ENCODE results near the gene TRUB2. TPM values are rescaled to one million over a fixed set of nuclear protein-coding genes. Genes with fewer than 3 reads are reported as not detected.
A peak's percentile ranks its signal among the peaks of the same experiment; 100 is the strongest.

The TRUB2 gene, protein sequence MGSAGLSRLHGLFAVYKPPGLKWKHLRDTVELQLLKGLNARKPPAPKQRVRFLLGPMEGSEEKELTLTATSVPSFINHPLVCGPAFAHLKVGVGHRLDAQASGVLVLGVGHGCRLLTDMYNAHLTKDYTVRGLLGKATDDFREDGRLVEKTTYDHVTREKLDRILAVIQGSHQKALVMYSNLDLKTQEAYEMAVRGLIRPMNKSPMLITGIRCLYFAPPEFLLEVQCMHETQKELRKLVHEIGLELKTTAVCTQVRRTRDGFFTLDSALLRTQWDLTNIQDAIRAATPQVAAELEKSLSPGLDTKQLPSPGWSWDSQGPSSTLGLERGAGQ
- total RNA-seq (13.7 TPM), polyA plus RNA-seq (14.8 TPM)

GRCh38 chr9:128322404-128323211 lies at the start of gene TRUB2, which contains the start of gene COQ4:
Gene TRUB2, minus strand, starts transcription at chr9:128322447. Its CDS starts 39 bp downstream, at chr9:128322408.
Gene COQ4, plus strand, starts transcription at chr9:128322839. Its CDS starts 20 bp downstream, at chr9:128322859.
- Histone ChIP-seq H3K27ac (ENCODE audit: low read depth) (peak within 1 kb of the TSS; percentile 63), H3K4me1 (ENCODE audit: insufficient read depth) (peaks cover 1% of the 10 kb centered on the region), H3K4me3 (ENCODE audit: low read depth, low read length) (peak within 1 kb of the TSS; percentile 80), H3K36me3 (ENCODE audit: insufficient read depth) (no peaks in the 10 kb centered on the region)
- WGBS, result under 1% methylated on average over 83 of the region's 83 CpGs
- peak; percentile 91 for DNase-seq (ENCODE audit: extremely low spot score)

DNA sequence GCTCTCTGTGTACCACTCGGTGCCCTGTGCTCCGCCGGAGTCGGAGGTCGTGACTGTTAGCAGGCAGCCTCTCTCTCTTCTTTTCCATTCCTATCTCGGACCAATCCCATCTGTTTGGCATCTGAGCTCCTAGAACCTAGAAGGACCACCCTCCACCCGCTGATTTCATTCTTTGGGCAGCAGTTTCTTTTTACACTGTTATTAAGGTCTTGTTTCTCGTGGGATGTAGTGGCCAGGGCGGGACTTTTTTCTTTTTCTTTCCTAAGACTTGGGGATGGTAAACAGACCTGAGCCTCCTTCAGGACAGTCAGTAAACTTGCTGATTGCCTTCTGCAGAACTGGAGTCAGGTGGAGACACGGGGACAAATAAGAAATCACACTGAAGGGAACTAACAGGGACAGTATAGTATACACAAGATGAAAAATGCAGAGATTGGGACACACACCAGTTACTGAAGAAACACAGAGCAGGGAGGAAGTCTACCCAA lies 49.4 kb upstream of the TRUB2 start:
- no peaks in the 10 kb centered on the region for H3K36me3 ChIP-seq (ENCODE audit: insufficient read depth)
- WGBS, result 1% methylated on average over 10 of the region's 10 CpGs
- no peak for DNase-seq (ENCODE audit: extremely low spot score)
- H3K27ac ChIP-seq (ENCODE audit: low read depth), result peak overlapping the region; percentile 80
- peak overlapping the region; percentile 82 for H3K4me3 ChIP-seq (ENCODE audit: low read depth, low read length)
- H3K4me1 ChIP-seq (ENCODE audit: insufficient read depth), result no peaks in the 10 kb centered on the region

DNA sequence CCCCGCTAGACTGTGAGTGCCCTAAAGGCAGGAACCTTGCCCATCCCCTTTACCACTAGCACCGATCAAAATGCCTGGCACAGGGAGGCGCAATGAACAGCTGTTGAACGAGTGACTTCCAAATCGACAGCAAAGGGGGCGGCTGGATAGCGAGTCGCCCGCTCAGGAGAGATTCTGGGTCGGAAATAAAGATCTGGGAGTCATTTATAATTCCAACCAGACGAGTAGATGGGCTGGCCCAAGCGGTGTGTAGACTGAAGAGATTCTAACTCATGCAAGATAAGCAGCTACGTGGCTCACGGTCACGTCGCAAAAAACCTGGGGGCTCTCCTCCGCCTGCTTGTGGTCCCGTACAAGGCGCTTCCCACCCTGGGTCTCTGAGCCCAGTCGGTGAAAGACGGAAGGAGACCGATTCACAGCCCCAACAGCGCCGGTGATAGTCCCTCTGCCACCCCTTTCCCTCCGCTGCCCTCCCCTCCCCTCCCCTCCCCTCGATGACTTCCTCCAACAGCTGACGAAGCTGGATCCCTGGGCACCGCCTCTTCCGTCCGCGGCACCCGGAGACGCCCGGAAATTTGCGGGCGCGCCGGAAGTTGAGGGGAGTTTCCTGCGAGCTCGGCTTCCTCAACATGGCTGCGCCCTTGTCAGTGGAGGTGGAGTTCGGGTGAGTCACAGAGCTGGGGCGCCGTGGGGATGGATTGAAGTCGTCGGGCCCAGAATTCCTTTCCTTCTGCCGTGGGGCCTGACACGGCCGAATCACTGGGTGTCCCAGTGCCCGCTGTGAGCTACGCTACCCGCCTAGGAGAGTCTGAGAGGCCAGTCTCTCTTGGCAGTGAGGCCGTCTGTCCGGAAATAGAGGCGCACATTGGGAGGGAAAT lies 48.7 kb upstream of the TRUB2 start, which contains the start of gene URM1:
TSS of gene URM1 (plus strand) at position 623 of the 878 bp plus-strand sequence. CDS start at position 630, 7 bp downstream.
- peak; percentile 94 for DNase-seq (ENCODE audit: extremely low spot score)
- Histone ChIP-seq H3K36me3 (ENCODE audit: insufficient read depth) (no peaks in the 10 kb centered on the region), H3K27ac (ENCODE audit: low read depth) (peak within 1 kb of the TSS; percentile 96), H3K4me3 (ENCODE audit: low read depth, low read length) (peak within 1 kb of the TSS; percentile 82), H3K4me1 (ENCODE audit: insufficient read depth) (no peaks in the 10 kb centered on the region)
- WGBS, result under 1% methylated on average over 55 of the region's 55 CpGs

GRCh38 chr9:128370367-128370751 lies 48.1 kb upstream of the TRUB2 start:
- Histone ChIP-seq H3K27ac (ENCODE audit: low read depth) (peak overlapping the region; percentile 96), H3K36me3 (ENCODE audit: insufficient read depth) (no peaks in the 10 kb centered on the region), H3K4me3 (ENCODE audit: low read depth, low read length) (peak overlapping the region; percentile 82), H3K4me1 (ENCODE audit: insufficient read depth) (no peaks in the 10 kb centered on the region)
- no peak for DNase-seq (ENCODE audit: extremely low spot score)

- Histone ChIP-seq H3K27ac (ENCODE audit: low read depth) (no peak overlapping the region), H3K36me3 (ENCODE audit: insufficient read depth) (no peaks in the 10 kb centered on the region), H3K4me3 (ENCODE audit: low read depth, low read length) (no peak overlapping the region), H3K4me1 (ENCODE audit: insufficient read depth) (no peaks in the 10 kb centered on the region)
- 89% methylated on average over 9 of the region's 9 CpGs for WGBS
- no peak for DNase-seq (ENCODE audit: extremely low spot score)
Measured at GRCh38 chr9:128369024-128369706, 46.9 kb upstream of the TRUB2 start.

- 84% methylated on average over 4 of the region's 4 CpGs for WGBS
- DNase-seq (ENCODE audit: extremely low spot score), result no peak
- no peak overlapping the region for H3K27ac ChIP-seq (ENCODE audit: low read depth)
Measured at GRCh38 chr9:128365525-128365924, 43.3 kb upstream of the TRUB2 start.

GRCh38 chr9:128362774-128363173 lies 40.5 kb upstream of the TRUB2 start:
- H3K27ac ChIP-seq (ENCODE audit: low read depth), result no peak overlapping the region
- DNase-seq (ENCODE audit: extremely low spot score), result no peak
- WGBS, result 74% methylated on average over 3 of the region's 3 CpGs

More at GRCh38 chr9:128365525-128365924, 43.3 kb upstream of the TRUB2 start:
- no peaks in the 10 kb centered on the region for H3K36me3 ChIP-seq (ENCODE audit: insufficient read depth)
- H3K4me3 ChIP-seq (ENCODE audit: low read depth, low read length), result no peak overlapping the region
- H3K4me1 ChIP-seq (ENCODE audit: insufficient read depth), result no peaks in the 10 kb centered on the region

GRCh38 chr9:128361986-128362646 lies 39.9 kb upstream of the TRUB2 start:
- Histone ChIP-seq H3K36me3 (ENCODE audit: insufficient read depth) (peaks cover 2% of the 10 kb centered on the region), H3K27ac (ENCODE audit: low read depth) (no peak overlapping the region), H3K4me1 (ENCODE audit: insufficient read depth) (no peaks in the 10 kb centered on the region), H3K4me3 (ENCODE audit: low read depth, low read length) (no peak overlapping the region)
- 10% methylated on average over 20 of the region's 20 CpGs for WGBS
- DNase-seq (ENCODE audit: extremely low spot score), result peak; percentile 69

More at GRCh38 chr9:128362774-128363173, 40.5 kb upstream of the TRUB2 start:
- no peaks in the 10 kb centered on the region for H3K4me1 ChIP-seq (ENCODE audit: insufficient read depth)
- H3K36me3 ChIP-seq (ENCODE audit: insufficient read depth), result no peaks in the 10 kb centered on the region
- H3K4me3 ChIP-seq (ENCODE audit: low read depth, low read length), result no peak overlapping the region

- 50% methylated on average over 14 of the region's 14 CpGs for WGBS
- Histone ChIP-seq H3K27ac (ENCODE audit: low read depth) (no peak overlapping the region), H3K36me3 (ENCODE audit: insufficient read depth) (peaks cover 2% of the 10 kb centered on the region), H3K4me1 (ENCODE audit: insufficient read depth) (no peaks in the 10 kb centered on the region), H3K4me3 (ENCODE audit: low read depth, low read length) (no peak overlapping the region)
- no peak for DNase-seq (ENCODE audit: extremely low spot score)
Measured at GRCh38 chr9:128361296-128361985, 39.2 kb upstream of the TRUB2 start.

DNA sequence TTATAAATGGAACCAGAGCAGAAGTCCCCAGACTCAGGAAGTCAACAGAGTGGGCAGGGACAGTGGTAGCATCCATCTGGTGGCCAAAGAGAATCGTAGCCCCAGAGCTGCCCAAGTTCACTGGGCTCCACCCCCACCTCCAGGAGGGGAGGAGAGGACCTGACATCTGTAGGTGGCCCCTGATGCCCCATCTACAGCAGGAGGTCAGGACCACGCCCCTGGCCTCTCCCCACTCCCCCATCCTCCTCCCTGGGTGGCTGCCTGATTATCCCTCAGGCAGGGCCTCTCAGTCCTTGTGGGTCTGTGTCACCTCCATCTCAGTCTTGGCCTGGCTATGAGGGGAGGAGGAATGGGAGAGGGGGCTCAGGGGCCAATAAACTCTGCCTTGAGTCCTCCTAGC lies 38.6 kb upstream of the TRUB2 start:
- H3K36me3 ChIP-seq (ENCODE audit: insufficient read depth), result peaks cover 2% of the 10 kb centered on the region
- 53% methylated on average over 2 of the region's 2 CpGs for WGBS
- H3K27ac ChIP-seq (ENCODE audit: low read depth), result no peak overlapping the region
- DNase-seq (ENCODE audit: extremely low spot score), result no peak
- no peak overlapping the region for H3K4me3 ChIP-seq (ENCODE audit: low read depth, low read length)
- no peaks in the 10 kb centered on the region for H3K4me1 ChIP-seq (ENCODE audit: insufficient read depth)

GRCh38 chr9:128358861-128359260 lies 36.6 kb upstream of the TRUB2 start:
- 86% methylated on average over 4 of the region's 4 CpGs for WGBS

DNA sequence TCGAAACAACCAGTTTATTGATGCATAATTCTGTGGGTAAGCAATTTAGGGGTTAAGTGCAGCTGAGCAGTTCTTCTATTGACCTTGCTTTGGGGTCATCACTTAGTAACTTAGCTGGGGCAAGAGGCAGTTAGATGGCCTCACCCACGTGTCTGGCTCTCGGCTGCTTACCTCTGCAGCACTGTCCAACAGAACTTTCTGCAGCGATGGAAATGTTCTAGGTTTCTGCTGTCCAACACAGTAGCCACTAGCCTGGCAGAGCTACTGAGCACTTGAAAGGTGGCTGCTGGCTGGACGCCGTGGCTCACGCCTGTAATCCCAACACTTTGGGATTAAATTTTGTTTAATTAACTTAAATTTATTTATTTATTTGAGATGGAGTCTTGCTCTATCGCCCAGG lies 35.8 kb upstream of the TRUB2 start:
- no peak for DNase-seq (ENCODE audit: extremely low spot score)
- H3K4me1 ChIP-seq (ENCODE audit: insufficient read depth), result no peaks in the 10 kb centered on the region
- H3K27ac ChIP-seq (ENCODE audit: low read depth), result no peak overlapping the region
- 76% methylated on average over 8 of the region's 8 CpGs for WGBS
- H3K36me3 ChIP-seq (ENCODE audit: insufficient read depth), result peaks cover 2% of the 10 kb centered on the region
- no peak overlapping the region for H3K4me3 ChIP-seq (ENCODE audit: low read depth, low read length)

More at GRCh38 chr9:128358861-128359260, 36.6 kb upstream of the TRUB2 start:
- no peak overlapping the region for H3K27ac ChIP-seq (ENCODE audit: low read depth)
- no peaks in the 10 kb centered on the region for H3K4me1 ChIP-seq (ENCODE audit: insufficient read depth)
- DNase-seq (ENCODE audit: extremely low spot score), result no peak
- no peak overlapping the region for H3K4me3 ChIP-seq (ENCODE audit: low read depth, low read length)
- H3K36me3 ChIP-seq (ENCODE audit: insufficient read depth), result peaks cover 2% of the 10 kb centered on the region

Data from urinary bladder (tissue), 4 donors.